GM19328 (cell line): ENCODE data around the gene SF1.

Experiments used
- ATAC-seq: cut with Tn5 transposase; IDR thresholded peaks from one replicate; pipeline ENCODE4 v1.9.1; 2021; ENCODE audit warnings: mild to moderate bottlenecking, moderate library complexity; ENCODE audit not compliant: unreplicated experiment

Gene SF1

DNA sequence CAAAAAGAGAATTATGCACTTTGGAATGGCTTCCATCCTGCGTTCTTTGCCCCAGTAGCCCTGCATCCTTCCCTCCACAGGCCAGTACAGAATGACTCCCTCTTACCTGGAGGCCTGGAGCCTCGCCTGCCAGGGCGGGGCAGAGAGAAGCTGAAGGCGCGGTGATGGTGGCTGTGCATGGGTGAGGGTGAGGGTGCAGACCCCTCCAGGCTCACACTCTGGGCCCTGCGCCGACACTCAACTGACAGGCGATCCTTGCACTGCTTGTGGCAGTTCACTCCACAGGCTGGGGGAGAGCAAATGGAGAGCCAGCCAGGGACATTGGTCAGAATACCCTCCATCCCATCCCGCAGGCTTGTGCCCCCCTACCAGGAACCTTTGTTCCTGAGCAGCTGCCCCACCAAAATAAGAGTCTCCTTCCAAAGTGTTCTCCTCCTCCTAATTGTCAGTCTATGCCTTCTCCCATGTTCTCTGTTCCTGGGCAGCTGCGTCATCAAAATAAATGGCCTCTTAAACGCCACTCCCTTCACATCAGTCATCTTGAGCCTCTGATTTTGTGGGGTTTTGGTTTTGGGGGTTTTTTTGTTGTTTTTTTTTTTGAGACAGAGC, 49.5 kb downstream of the SF1 start:
- no peak for ATAC-seq

GRCh38 chr11:64726867-64727530, 51.3 kb downstream of the SF1 start:
- no peak for ATAC-seq

- ATAC-seq: no peak
Measured at GRCh38 chr11:64726211-64726641, 52.1 kb downstream of the SF1 start.

DNA sequence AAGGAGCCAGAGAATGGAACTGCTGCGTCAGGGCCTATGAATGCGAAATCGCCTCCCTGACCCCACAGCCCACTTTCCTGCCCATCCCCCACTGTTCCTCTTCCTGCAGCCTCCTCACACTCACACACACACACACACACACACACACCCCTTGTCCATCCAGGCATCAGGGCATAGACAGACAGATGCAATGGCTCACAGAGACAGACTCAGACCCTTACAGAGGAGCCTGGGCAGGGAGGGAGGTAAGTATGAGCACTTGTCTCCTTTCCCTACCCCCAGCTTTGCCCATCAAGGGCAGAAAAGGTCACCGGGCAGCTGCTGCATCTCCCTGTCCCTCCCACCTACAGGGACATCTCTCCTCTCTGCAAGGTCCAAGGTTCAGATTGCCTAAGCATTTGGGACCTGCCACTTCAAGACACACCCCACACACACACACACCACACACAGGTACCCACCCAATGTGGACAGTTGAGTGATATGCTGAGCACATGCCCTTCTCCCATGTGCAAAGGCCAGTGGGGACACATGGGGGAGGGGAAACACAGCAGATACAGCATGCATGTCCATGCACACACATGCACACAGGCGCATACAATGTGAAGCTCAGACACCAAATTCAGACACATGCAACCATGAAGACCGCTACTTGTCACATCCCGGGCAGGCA, 53.3 kb downstream of the SF1 start:
- ATAC-seq: no peak

- no peak for ATAC-seq
Measured at GRCh38 chr11:64723907-64724862, 54.2 kb downstream of the SF1 start.

DNA sequence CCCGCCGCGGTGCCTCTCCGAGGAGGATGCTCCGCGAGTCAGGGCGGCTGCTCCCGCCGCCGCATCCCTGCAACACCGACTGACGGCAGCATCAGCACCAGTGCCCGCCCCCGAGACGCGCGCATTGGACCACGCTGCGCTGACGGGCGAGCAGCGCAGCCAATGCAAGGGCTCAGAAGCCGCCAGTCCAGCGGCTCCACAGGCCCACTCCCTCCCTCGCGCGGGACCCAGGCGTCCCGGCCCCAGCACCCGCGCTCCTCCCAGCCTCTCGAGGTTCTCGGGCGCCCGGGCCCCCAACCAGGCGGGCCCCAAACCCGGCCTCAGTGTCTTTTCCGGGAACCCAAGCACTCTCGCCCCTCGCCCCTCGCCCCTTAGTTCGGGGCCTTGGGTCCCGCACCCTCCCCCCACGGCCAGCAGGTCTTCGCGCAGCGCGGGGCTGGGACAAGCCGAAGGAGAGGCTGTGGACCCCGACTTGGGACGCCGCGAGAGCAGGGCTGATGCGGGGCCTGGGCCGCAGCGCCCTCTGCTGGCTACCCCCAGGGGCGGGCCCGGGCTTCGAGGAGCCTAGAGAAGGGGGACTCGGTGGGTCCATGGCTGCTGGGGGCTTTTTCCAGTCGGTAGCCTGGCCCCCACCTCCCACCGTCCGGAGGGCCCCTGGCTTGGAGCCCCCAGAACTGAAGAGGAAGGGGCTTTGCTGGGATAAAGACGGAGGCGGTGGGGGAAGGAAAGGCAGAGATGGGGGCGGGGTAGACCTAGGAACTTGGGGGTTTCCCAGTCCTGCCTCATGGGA, 55.0 kb downstream of the SF1 start, which contains the start of gene NRXN2:
Gene NRXN2 (minus strand): TSS at position 81 of the 790 bp plus-strand sequence. CDS start 9,498 bp downstream, outside the sequence.
- ATAC-seq: peak; percentile 76

DNA sequence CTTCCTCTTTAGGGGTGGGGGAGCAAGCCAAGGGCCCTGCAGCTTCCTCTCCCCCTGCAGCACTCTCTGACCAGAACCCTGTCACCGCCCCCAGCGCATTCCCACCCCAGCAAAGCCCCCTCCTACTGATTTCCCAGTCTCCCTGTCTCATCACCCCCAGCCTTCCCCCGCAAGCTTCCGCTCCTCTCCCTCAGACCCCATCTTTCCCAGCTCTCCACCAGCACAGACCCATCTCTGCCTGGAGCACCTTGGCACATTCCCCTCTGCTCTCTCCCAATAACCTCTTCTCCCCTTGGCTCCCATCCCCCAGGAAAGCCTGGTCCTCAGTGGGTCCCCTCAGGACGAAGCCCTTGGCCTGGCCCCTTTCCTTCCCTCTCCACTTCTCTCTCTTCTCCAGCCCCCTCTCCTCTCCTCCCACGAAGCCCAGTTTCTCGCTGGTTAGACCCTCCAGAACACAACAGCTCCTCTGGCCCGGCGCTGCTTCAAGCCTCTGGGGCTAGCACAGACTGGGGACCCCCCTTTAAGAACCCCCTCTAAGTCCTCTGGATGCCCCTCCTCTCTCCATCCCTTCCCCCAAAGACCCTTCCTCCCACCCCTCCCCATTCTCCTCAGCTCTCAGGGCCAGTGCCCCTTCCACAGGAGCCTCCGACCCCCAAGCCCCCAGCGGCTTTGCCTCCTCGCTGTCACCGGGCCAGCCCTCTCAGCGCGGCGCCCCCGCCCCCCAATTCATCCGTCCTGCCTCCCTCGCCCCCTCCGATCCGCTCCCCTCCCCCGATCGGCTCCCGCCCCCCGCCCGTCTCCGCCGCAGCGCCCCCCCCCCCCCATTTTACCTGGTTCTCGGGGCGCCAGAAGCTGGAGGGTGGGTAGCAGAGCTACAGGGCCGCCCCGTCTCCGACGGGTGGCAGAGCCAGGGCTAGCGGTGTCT, 55.9 kb downstream of the SF1 start:
- ATAC-seq: no peak

GRCh38 chr11:64721359-64721699, 57.0 kb downstream of the SF1 start:
- ATAC-seq: no peak

DNA sequence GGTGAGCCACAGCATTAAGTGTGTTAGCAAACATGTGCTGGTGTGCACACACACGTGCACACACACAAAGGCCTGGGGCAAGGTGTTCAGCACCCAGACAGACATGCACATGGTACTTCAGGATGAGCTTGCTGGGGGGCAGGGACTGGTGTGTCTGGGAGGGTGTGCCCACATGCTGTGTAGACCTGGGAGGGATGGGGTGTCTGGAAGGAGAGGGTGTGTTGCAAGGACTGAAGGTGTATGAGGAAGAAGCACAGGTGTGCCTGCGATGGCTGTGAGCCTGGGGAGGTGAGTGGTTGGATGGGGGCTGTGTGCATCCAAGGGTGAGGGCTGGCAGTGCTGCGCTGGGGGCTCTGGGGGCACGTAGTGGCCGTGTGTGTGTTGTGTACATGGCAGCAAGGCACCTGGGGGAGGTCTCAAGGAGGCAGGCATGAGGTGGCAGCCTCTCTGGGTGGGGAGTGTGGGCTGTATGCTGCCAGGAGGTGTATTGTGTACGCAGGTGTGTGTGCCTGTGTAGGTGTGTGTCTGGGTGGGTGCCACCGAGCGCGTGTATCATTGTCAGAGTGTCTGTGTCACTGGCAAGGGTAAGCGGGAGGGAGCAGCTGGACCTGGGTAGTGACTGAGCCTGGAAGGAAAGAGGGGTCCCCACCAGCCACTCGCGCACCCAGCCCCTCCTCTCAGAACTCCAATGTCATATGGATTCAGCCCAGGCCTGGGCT, 57.5 kb downstream of the SF1 start:
- ATAC-seq: no peak

- no peak for ATAC-seq
Measured at GRCh38 chr11:64720167-64720566, 58.2 kb downstream of the SF1 start.

DNA sequence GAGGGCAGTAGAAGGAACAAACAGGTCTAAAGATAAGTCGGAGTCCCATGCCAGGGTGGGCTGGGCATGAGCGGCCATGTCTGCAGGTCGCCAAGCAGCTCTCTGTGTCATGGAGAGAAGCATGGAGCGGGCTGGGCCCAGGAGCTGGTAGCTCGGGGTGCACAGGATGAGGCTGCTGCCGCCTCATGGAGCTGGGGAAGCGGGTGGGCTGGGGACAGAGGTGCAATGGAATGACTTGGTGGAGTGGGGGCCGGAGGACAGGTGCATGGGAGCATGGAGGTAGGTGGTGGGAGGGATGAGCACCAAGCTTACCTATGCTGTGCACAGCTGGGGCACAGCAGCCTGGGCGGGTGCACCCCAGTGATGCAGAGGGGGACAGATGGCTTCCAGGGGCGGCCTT, 58.9 kb downstream of the SF1 start:
- no peak for ATAC-seq

DNA sequence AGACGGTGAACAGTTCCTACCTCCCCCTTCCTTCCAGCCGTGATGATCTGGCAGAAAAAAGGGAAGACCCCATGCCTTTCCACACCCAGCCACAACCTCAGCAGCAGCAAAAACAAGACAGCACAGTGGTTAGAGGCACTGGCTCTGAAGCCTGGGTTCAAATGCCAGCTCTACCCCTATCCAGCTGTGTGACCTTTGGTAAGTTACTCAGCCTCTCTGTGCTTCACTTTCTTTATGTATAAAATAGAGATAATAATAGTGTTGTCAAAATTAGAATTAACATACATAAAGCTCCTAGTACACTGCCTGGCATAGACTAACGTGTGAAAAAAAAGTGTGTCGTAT, 59.6 kb downstream of the SF1 start:
- no peak for ATAC-seq

DNA sequence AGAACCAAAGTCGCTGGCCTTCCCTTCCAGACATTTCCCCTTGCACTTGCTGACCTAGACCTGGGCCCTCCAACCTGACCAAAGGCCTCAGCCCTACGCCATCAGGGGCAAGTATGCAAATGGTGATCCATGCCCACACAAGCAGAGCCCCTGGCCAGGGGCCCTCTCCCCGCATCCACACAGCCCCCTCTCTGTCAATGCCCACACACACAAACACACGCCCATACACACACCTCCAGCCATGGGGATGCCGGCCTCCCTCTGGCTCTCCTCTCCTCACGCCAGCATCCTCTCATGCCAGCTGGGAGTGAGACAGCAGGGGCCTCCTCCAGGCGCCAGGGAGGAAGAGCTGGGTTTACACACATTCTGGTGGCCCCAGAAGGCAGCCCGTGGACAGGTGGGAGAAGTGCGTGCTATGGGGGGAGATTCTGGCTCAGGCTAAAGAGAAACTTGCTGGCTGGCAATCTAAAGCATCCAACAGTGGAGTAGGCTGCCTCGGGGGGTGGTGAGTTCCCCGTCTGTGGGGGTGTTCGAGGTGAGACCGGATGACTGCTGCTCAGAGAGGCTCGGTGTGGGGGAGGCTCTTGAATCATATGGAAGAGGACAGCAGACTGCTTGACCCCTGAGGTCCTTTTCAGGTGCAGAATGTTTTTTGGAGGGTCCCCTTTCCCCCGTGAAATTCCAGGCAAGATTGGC, 60.1 kb downstream of the SF1 start:
- ATAC-seq: no peak

GRCh38 chr11:64717268-64717578, 61.1 kb downstream of the SF1 start:
- no peak for ATAC-seq

DNA sequence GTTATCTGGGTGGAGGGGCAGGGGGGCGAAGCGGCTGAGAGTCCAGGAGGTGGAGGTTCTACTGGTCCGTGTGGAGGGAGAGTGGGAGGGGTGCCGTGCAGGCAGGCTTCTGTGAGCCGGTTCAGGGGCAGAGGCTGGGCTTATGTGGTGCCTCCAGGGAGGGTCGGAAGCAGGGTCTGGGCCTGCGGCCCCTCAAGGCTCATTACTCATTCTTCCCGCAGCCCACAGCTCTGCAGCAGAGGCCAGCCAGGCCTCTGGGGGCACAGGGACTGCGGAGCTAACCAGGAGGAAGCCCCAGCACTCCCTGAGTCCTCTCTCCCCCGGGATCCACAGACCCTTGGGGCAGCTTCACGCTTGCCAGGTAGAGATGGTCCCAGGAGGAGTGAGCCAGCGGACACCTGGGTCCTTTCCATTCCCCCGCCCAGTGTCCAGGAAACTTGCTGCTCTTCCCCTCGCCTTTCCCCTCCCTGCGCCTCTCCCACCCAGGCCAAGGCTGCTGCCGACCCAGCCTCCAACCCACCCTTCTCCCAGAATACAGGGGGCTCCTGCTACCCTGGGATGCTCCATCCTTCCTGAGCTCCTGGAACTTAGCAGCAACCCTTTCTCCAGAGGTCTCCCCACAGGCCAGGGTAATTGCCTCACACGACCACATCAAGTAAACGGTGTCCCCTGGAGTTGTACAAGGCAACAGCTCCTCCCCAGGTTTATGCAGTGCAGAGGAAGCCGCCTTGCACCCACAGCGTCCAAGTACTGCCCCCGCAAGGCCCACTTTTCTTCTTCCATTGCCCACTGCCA, 61.7 kb downstream of the SF1 start:
- no peak for ATAC-seq

DNA sequence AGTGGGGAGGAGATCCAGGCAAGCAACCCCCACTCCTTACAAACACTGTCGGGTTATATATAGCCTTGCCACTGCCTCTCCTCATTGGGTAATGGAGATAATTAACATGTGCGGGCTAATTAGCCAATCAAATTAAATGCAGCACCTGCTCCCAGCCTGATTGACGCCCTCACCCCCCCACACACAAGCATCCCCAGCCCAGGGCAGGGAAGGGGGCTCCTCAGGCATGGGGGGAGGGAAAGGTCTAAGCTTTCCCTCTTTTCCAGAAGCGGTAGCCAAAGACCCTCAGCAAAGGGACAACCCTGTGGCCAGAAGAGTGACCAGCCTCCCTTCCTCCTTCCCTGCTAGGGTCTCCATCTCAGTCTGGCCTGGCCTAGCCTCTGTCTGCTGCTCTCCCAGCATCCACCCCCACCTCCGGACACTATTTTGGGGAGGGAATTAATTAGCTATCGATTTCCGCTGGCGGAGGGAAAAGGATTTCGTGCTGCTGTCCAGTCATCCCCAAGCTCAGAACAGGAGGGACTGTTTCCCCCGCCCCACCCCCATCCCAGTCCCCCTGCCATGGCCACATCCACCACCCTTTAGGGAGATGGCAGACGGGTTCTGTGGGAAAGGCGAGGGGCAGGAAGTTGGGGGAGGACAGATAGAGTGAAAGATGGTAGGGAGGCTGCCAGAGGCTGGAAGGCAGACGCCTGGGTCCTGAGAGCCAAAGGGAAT, 62.4 kb downstream of the SF1 start:
- ATAC-seq: no peak

- ATAC-seq: no peak
Measured at GRCh38 chr11:64715110-64715509, 63.2 kb downstream of the SF1 start.
